GM12878 (cell line): Measurements from ENCODE around the gene SUMF2. TPM values are rescaled to one million over a fixed set of nuclear protein-coding genes. Genes with fewer than 3 reads are reported as not detected.

Experiments
- ATF2 ChIP-seq: IDR thresholded peaks from 2 replicates; pipeline ENCODE4 v1.6.1; 2012; ENCODE audit warnings: low read length, inconsistent platforms
- ATF7 ChIP-seq: fragments of 450-650 bp; IDR thresholded peaks from 2 replicates; pipeline ENCODE4 v1.6.1; 2016; ENCODE audit warnings: low read depth, mild to moderate bottlenecking
- BMI1 ChIP-seq: fragments of 450-650 bp; IDR thresholded peaks from 2 replicates; pipeline ENCODE4 v1.6.1; 2016; ENCODE audit warnings: mild to moderate bottlenecking, moderate library complexity, borderline replicate concordance
- CREB1 ChIP-seq: IDR thresholded peaks from 2 replicates; pipeline ENCODE4 v1.6.1; 2012; ENCODE audit warnings: low read depth, mild to moderate bottlenecking, inconsistent platforms
- FOS ChIP-seq: IDR thresholded peaks from 3 replicates; pipeline ENCODE4 v1.6.1; 2011; ENCODE audit warnings: borderline replicate concordance; ENCODE audit not compliant: insufficient read length; ENCODE audit errors: extremely low read depth
- JUND ChIP-seq: IDR thresholded peaks from 2 replicates; pipeline ENCODE4 v1.6.1; 2012; ENCODE audit warnings: low read depth, mild to moderate bottlenecking, low read length, improper control_type of control experiment, moderate library complexity
- MLLT1 ChIP-seq: fragments of 450-650 bp; IDR thresholded peaks from 2 replicates; pipeline ENCODE4 v1.6.1; 2016; ENCODE audit warnings: mild to moderate bottlenecking
- NBN ChIP-seq: fragments of 450-650 bp; IDR thresholded peaks from 2 replicates; pipeline ENCODE4 v1.6.1; 2016
- NR2C1 ChIP-seq: fragments of 450-650 bp; IDR thresholded peaks from 2 replicates; pipeline ENCODE4 v1.6.1; 2017; ENCODE audit warnings: antibody characterized with exemption, mild to moderate bottlenecking, moderate library complexity
- YBX1 ChIP-seq: fragments of 450-650 bp; IDR thresholded peaks from 2 replicates; pipeline ENCODE4 v1.6.1; 2016; ENCODE audit warnings: antibody characterized with exemption
- ZNF207 ChIP-seq: fragments of 450-650 bp; IDR thresholded peaks from 2 replicates; pipeline ENCODE4 v1.6.1; 2014; ENCODE audit warnings: antibody characterized with exemption, mild to moderate bottlenecking, borderline replicate concordance
- polyA plus RNA-seq, 11 experiments: library from polyadenylated mRNA; depleted of rRNA in 4 of 11; unstranded in 6 of 11; stranded (reverse) in 5 of 11; fragments of >200 nt; fragmentation: Nextera tagmentation in 4 of 11; fragmentation: Illumina TruSeq in 1 of 11; extraction: Ambion mirVana in 4 of 11; extraction: Trizol in 1 of 11; gene quantifications; 1 replicate in 1 of 11; 2 replicates in 10 of 11; pipeline versions ENCODE4 v1.2.1 to v1.2.3, GENCODE V29; 2011 to 2016; ENCODE audit warnings: inconsistent platforms in 2 of 11, missing spikeins in 2 of 11, low read depth in 1 of 11
- total RNA-seq, 4 experiments: library from RNA; depleted of rRNA in 3 of 4; stranded (reverse); fragments of >200 nt in 3 of 4; fragmentation: Illumina TruSeq in 1 of 4; extraction: Trizol in 1 of 4; gene quantifications; 2 replicates each; pipeline versions ENCODE4 v1.2.1 to v1.2.3, GENCODE V29; 2013 to 2021

SUMF2 gene
- total and polyA plus RNA-seq, 10 of the 15 experiments (the other 5 are each of a cell fraction or from before 2014, with no cell fraction given), result 39.9 to 106 (median 71.7) TPM

- TF ChIP-seq BMI1, result no peak
- TF ChIP-seq CREB1, result peak; percentile 77; the same call in 1 of the 2 replicates
- TF ChIP-seq YBX1, result no peak
- no peak for TF ChIP-seq NR2C1
- TF ChIP-seq JUND, result no peak
- no peak for TF ChIP-seq NBN
- peak; percentile 85 for TF ChIP-seq ATF7
- TF ChIP-seq FOS, result no peak
- TF ChIP-seq MLLT1, result no peak
- TF ChIP-seq ZNF207, result no peak
- peak; percentile 37; the same call in 1 of the 2 replicates for TF ChIP-seq ATF2
- TF ChIP-seq, all 136 proteins: peak for 3
These were observed 41.4 kb downstream of the SUMF2 start (continued) for GRCh38 chr7:56105508-56105907.
